ENCODE results near the gene NPS.

GRCh38 chr10:127522298-127522697 lies 26.8 kb upstream of the NPS start:
- TF ChIP-seq CTCF (IDR thresholded peaks at IDR 0.05) (no peak), POLR2A (IDR thresholded peaks at IDR 0.05) (no peak)
